ENCODE measurements around the gene ATXN7L3B. TPM values are rescaled to one million over a fixed set of nuclear protein-coding genes. Genes with fewer than 3 reads are reported as not detected.

Gene ATXN7L3B
- total and polyA plus RNA-seq, 12 donors, result 5.4 to 39.2 (median 27.8) TPM

DNA sequence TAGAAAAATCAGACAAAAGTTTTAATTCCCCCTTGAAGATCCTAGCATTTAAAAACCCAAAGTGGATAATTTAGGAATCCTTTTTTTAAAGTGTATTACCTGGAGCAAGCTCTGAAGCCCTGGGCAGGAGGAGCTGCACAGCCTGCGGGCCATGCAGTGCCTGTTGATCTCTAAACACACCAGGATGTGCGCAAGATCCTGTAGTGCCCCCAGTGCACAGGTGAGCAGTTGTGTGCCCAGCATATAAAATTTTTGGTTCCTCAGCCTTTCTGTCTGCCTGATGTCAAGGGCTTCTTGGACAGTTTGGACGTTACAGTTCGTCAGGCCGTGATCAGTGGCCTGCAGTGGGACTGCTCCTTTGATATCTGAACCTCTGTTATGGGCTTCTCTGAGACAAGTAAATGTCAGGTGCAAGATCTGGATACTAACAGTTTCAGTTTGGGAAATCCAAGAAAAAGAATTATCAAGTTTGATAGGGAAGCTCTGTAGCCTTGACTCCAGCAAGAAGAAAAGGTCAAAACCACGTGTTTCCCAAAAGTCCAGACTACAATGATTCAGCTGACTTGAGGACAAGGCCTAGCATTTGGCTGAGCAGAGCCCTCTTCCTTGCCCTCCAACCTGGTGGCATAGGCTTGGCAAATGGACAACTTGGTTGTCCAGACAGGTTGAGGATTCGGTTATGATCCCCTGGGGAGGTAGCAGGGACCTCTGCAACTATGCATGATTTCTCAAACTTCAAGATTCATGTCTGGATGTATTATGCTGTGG, 1.0 kb downstream of the ATXN7L3B start:
- intact Hi-C loops (cut with DNase I), result no loop called here
- Histone ChIP-seq H3K36me3 (replicated peaks in 1 of 2) (no peaks in the 10 kb centered on the region), H3K4me1 (replicated peaks in 1 of 2) (peaks cover 24 to 34% of the 10 kb centered on the region in 2 donors), H3K9me3 (replicated peaks in 1 of 3) (no peaks in the 10 kb centered on the region), H3K27me3 (no peaks in the 10 kb centered on the region), H3K4me3 (peak overlapping the region; percentile 60 to 95 (median 68)), H3K27ac (peak overlapping the region in 2 of 5 donors; percentile 90 to 95)
- 40 to 51% (median 43%) methylated on average over 7 of the region's 7 CpGs for WGBS, 4 donors
- DNase-seq, result peak in 2 of 7 donors; percentile 8 to 20
- TF ChIP-seq POLR2A (IDR thresholded peaks at IDR 0.05), result no peak
- TF ChIP-seq, protein P1, sequence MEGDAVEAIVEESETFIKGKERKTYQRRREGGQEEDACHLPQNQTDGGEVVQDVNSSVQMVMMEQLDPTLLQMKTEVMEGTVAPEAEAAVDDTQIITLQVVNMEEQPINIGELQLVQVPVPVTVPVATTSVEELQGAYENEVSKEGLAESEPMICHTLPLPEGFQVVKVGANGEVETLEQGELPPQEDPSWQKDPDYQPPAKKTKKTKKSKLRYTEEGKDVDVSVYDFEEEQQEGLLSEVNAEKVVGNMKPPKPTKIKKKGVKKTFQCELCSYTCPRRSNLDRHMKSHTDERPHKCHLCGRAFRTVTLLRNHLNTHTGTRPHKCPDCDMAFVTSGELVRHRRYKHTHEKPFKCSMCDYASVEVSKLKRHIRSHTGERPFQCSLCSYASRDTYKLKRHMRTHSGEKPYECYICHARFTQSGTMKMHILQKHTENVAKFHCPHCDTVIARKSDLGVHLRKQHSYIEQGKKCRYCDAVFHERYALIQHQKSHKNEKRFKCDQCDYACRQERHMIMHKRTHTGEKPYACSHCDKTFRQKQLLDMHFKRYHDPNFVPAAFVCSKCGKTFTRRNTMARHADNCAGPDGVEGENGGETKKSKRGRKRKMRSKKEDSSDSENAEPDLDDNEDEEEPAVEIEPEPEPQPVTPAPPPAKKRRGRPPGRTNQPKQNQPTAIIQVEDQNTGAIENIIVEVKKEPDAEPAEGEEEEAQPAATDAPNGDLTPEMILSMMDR (IDR thresholded peaks at IDR 0.05), result no peak

DNA sequence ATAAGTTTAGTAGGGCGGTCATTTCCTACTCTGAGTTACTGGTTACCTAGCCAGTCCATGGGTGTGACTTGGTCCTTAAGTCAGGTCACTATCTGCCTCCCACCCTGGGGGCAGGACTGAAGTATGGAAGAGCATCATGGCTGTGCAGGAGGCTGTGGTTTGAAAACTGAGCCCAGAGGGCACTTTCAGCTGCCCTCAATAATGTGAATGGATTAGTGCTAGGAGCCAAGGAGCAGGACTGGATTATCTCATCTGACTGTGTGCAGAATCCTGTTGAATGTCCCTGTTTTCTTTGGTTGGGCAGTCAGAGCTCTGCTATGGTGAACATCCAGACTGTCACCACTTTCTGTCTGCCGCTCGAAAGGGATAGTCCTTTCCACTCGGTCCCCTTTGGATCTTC, 1.6 kb downstream of the ATXN7L3B start:
- intact Hi-C loops (cut with DNase I), result no loop called here
- Histone ChIP-seq H3K27ac (no peak overlapping the region), H3K27me3 (no peaks in the 10 kb centered on the region), H3K36me3 (replicated peaks in 1 of 2) (no peaks in the 10 kb centered on the region), H3K4me1 (replicated peaks in 1 of 2) (peaks cover 24 to 34% of the 10 kb centered on the region in 2 donors), H3K9me3 (replicated peaks in 1 of 3) (no peaks in the 10 kb centered on the region), H3K4me3 (peak overlapping the region in 1 of 4 donors; percentile 69)
- TF ChIP-seq POLR2A (IDR thresholded peaks at IDR 0.05), result no peak
- TF ChIP-seq, protein P1 (IDR thresholded peaks at IDR 0.05), result no peak
- WGBS, 4 donors, result 73 to 85% (median 76%) methylated on average over 4 of the region's 4 CpGs
- no peak for DNase-seq

DNA sequence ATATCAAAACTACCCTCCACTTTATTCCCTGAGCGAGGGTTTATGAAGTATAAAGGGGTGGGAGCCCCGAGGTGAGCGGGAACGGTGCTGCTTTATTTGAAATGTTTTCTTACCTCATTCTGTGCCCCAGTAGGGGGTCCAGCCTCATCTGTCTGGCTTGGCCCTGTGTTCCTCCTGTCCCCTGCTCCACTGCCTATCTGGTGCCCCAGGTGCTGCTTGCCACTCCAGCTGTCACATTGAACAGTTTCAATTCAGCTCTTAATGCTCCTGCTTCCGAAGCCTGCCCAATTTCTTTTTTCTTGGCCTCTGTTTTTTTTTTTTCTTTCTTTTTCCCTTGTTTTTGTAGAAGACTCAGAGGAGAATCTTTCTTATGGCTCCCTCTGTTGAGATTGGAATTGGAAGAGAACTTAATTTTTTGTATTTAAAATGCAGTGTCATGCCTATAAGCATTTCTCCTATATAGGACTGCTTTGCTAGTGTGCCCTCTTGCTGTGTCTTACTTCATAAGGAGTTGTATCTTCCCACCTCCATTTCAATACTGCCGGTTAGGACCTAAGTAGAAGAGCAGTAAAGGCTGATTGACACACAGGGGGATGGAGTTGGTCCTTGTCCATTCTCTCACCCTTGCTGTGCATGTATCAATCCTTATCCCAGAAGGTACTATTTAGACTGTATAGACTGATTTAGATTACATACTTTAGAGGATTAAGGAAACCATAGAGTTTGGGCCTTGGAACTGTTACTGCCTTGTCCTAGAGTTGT, 2.3 kb downstream of the ATXN7L3B start:
- Histone ChIP-seq H3K36me3 (replicated peaks in 1 of 2) (no peaks in the 10 kb centered on the region), H3K9me3 (replicated peaks in 1 of 3) (no peaks in the 10 kb centered on the region), H3K27me3 (no peaks in the 10 kb centered on the region), H3K4me1 (replicated peaks in 1 of 2) (peaks cover 24 to 34% of the 10 kb centered on the region in 2 donors), H3K27ac (no peak overlapping the region), H3K4me3 (peak overlapping the region in 1 of 4 donors; percentile 69)
- TF ChIP-seq, protein P1 (IDR thresholded peaks at IDR 0.05), result no peak
- TF ChIP-seq POLR2A (IDR thresholded peaks at IDR 0.05), result no peak
- intact Hi-C loops (cut with DNase I), result no loop called here
- WGBS, 4 donors, result 71 to 81% (median 73%) methylated on average over 6 of the region's 6 CpGs
- no peak for DNase-seq

DNA sequence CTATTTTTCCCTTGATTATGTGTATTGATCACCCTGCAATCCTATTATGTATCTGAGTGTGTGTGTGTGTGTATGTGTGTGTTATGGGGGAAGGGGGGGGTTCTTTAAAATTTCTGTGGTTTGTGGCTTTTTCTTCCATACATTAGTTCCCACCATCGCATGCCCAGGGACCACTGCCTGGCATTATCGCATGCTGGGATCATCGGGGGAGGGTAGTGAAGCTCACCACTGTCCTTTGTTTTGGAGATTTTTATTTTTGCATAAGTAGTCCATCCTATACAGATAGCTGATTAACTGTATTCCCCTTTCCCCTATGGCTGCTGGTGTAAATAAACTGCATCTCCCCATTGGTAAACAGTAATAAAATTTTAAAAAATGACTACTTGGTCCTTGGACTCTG, 3.4 kb downstream of the ATXN7L3B start:
- Histone ChIP-seq H3K4me1 (replicated peaks in 1 of 2) (peaks cover 24 to 34% of the 10 kb centered on the region in 2 donors), H3K27ac (no peak overlapping the region), H3K36me3 (replicated peaks in 1 of 2) (no peaks in the 10 kb centered on the region), H3K27me3 (no peaks in the 10 kb centered on the region), H3K9me3 (replicated peaks in 1 of 3) (no peaks in the 10 kb centered on the region), H3K4me3 (no peak overlapping the region)
- no peak for DNase-seq
- TF ChIP-seq POLR2A (IDR thresholded peaks at IDR 0.05), result no peak
- TF ChIP-seq, protein P1 (IDR thresholded peaks at IDR 0.05), result no peak
- intact Hi-C loops (cut with DNase I), result no loop called here
- WGBS, 4 donors, result 71 to 81% (median 73%) methylated on average over 3 of the region's 3 CpGs

Data from adrenal gland (tissue), 12 donors.